PFSK-1 (cell line): ENCODE results near the gene GINS3.

ENCODE experiments used
- FOXP2 ChIP-seq: optimal IDR thresholded peaks from 2 replicates; pipeline ENCODE3; 2011; ENCODE audit warnings: borderline replicate concordance, control low read depth, inconsistent platforms; ENCODE audit not compliant: insufficient read depth; ENCODE audit errors: extremely low read length, extremely low read depth
- POLR2AphosphoS5 ChIP-seq: IDR thresholded peaks from 2 replicates; pipeline ENCODE4 v1.6.1; 2012; ENCODE audit warnings: low read depth, mild to moderate bottlenecking, control low read depth, low read length, moderate library complexity
- SIN3A ChIP-seq: IDR thresholded peaks from 2 replicates; pipeline ENCODE4 v1.6.1; 2012; ENCODE audit warnings: mild to moderate bottlenecking, low read length, moderate library complexity, borderline replicate concordance; ENCODE audit not compliant: insufficient read depth
- TAF1 ChIP-seq: IDR thresholded peaks from 2 replicates; pipeline ENCODE4 v1.6.1; 2012; ENCODE audit warnings: low read length, control low read depth, borderline replicate concordance; ENCODE audit not compliant: insufficient read depth
- TF ChIP-seq, protein P1 (sequence below), 2 experiments: IDR thresholded peaks; 2 replicates each; pipeline versions ENCODE4 v1.6.1 to v1.8.0; 2011 to 2012; ENCODE audit warnings: low read depth in 2 of 2, low read length in 2 of 2, control low read depth in 1 of 2, inconsistent platforms in 1 of 2, mild to moderate bottlenecking in 1 of 2, moderate library complexity in 1 of 2; ENCODE audit not compliant: insufficient read depth in 1 of 2

GINS3 gene

DNA sequence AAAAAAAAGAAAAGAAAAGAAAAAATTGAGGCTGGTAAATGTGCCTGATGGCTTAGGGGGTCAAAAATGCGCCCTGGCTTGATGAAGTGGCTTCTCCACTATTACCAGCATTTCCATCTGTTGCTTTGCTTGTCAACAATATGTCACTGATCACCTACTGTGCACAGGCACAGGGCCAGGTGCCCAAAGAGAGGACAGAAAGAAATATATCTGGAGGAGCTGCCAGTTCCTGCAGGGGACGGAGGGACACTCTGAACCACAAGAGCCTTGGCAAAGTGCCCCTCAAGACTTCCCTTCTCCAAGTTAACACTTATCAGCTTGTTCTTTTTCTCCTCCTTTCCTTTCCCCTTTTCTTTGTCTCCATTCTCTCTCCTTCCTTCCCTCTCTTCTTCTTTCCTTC, 34.7 kb downstream of the GINS3 start:
- no peak for TF ChIP-seq TAF1
- no peak for TF ChIP-seq POLR2AphosphoS5
- TF ChIP-seq FOXP2, result no peak
- TF ChIP-seq, protein P1, sequence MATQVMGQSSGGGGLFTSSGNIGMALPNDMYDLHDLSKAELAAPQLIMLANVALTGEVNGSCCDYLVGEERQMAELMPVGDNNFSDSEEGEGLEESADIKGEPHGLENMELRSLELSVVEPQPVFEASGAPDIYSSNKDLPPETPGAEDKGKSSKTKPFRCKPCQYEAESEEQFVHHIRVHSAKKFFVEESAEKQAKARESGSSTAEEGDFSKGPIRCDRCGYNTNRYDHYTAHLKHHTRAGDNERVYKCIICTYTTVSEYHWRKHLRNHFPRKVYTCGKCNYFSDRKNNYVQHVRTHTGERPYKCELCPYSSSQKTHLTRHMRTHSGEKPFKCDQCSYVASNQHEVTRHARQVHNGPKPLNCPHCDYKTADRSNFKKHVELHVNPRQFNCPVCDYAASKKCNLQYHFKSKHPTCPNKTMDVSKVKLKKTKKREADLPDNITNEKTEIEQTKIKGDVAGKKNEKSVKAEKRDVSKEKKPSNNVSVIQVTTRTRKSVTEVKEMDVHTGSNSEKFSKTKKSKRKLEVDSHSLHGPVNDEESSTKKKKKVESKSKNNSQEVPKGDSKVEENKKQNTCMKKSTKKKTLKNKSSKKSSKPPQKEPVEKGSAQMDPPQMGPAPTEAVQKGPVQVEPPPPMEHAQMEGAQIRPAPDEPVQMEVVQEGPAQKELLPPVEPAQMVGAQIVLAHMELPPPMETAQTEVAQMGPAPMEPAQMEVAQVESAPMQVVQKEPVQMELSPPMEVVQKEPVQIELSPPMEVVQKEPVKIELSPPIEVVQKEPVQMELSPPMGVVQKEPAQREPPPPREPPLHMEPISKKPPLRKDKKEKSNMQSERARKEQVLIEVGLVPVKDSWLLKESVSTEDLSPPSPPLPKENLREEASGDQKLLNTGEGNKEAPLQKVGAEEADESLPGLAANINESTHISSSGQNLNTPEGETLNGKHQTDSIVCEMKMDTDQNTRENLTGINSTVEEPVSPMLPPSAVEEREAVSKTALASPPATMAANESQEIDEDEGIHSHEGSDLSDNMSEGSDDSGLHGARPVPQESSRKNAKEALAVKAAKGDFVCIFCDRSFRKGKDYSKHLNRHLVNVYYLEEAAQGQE (IDR thresholded peaks at IDR 0.05; ENCODE audit: insufficient read depth in 1 of 2, low read depth in 2 of 2, low read length in 2 of 2), result no peak
- TF ChIP-seq SIN3A, result no peak

DNA sequence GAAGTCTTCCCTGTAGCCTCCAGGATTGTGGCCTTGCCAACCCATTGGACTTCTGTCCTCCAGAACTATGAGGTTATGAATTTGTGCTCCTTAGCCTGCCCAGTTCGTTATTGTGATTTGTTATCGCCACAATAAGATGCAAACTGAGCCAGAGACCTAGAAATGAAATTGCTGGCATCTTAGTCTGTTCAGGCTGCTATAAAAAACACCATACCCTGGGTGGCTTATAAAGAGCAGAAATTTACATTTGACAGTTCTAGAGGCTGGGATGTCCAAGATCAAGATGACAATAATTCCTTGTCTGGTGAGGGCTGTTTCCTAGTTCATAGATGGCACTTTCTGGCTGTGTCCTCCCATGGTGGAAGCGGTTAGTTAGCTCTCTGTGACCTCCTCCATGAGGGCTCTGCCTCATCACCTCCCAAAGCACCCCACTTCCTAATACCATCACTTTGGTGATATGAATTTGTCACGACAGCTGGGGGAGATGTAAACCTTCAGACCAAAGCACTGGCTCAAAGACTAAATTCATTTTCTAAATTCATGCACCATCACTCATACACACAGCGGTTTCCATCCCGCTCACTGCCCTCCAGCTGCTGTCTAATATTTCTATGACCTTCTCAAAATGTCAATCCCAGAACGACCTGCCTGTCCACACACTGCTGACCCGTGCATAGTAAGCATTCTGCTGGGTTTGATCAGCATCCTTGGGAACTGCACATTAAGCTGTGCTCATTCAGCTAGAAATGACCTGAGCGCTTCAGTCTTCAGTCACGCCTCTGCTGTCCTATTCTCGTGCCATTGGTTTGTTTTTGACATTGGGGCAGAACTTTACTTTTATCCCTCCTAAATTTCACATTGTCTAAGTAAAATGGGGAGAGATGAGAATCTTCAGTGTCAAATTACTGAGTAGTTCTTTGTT, 36.6 kb downstream of the GINS3 start:
- TF ChIP-seq SIN3A (no peak), TAF1 (no peak), FOXP2 (no peak), POLR2AphosphoS5 (no peak)
- TF ChIP-seq, protein P1 (IDR thresholded peaks at IDR 0.05; ENCODE audit: insufficient read depth in 1 of 2, low read depth in 2 of 2, low read length in 2 of 2), result no peak

GRCh38 chr16:58430718-58431117, 38.4 kb downstream of the GINS3 start:
- TF ChIP-seq TAF1 (no peak), SIN3A (no peak), POLR2AphosphoS5 (no peak), FOXP2 (no peak)
- TF ChIP-seq, protein P1 (IDR thresholded peaks at IDR 0.05; ENCODE audit: insufficient read depth in 1 of 2, low read depth in 2 of 2, low read length in 2 of 2), result no peak

DNA sequence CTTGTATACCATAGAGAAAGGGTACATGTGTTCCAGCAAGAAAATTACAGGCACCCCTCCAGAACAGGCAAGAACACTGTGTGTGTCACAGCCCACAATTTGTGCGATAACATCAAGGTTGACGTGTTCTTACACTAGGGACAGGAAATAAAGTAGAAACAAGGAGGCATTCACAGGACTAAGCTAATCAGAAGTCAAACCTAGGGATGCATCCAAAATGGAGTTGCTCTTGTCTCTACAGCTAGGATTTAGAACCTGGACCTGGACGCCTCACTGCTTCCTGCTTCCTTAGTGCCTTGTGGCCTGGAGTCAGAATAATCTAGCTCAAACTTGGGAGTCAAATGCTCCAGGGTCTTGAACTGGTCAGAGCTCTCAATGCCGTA, 41.3 kb downstream of the GINS3 start:
- no peak for TF ChIP-seq FOXP2
- TF ChIP-seq, protein P1 (IDR thresholded peaks at IDR 0.05; ENCODE audit: insufficient read depth in 1 of 2, low read depth in 2 of 2, low read length in 2 of 2), result no peak

DNA sequence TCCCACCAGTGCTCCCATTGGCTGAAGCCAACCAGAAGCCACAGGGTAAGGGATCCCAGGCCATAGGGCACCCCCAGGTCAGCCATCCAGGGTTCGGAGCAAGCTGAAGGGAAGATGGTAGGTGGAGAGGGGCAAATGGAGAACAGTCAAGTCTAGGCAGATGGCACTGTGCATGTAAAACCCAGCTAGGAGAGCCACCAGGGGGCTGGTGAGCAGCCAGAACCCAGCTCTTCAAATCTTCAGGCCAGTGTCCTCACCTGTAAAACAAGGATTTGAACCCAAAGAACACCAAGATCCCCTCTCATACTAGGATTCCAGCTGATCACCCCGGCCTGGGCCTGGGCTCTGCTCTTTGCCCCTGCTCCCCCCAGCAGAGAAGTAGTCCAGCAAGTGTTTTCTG, 43.5 kb downstream of the GINS3 start:
- TF ChIP-seq FOXP2, result no peak
- TF ChIP-seq, protein P1 (IDR thresholded peaks at IDR 0.05; ENCODE audit: insufficient read depth in 1 of 2, low read depth in 2 of 2, low read length in 2 of 2), result no peak
- no peak for TF ChIP-seq TAF1
- no peak for TF ChIP-seq SIN3A
- TF ChIP-seq POLR2AphosphoS5, result no peak
